Transverse colon (tissue), 4 donors: ENCODE data around the gene ZNF135. TPM values are rescaled to one million over a fixed set of nuclear protein-coding genes. Genes with fewer than 3 reads are reported as not detected.

Experiments used
- DNase-seq: peaks from one replicate; pipeline ENCODE4 v3.0.0-alpha.2; 2019
- H3K27ac ChIP-seq, 4 donors: fragments of 200-600 bp; sonication (generic); 2 replicates each; pipeline ENCODE4 v1.5.1; 2016 to 2018; ENCODE audit warnings: inconsistent platforms in 4 of 4
- H3K27me3 ChIP-seq: fragments of 200-600 bp; sonication (generic); 2 replicates; pipeline ENCODE4 v1.5.1; 2017; ENCODE audit warnings: inconsistent platforms
- H3K36me3 ChIP-seq, 4 donors: fragments of 200-600 bp; sonication (generic); 2 replicates each; pipeline ENCODE4 v1.5.1; 2017 to 2019; ENCODE audit warnings: inconsistent platforms in 4 of 4
- H3K4me1 ChIP-seq, 4 donors: fragments of 200-600 bp; sonication (generic); 2 replicates each; pipeline ENCODE4 v1.5.1; 2017 to 2020; ENCODE audit warnings: inconsistent platforms in 4 of 4
- H3K4me3 ChIP-seq, 4 donors: fragments of 200-600 bp; sonication (generic); 1 replicate in 1 of 4; 2 replicates in 3 of 4; pipeline versions ENCODE4 v1.5.1 to v1.6.1; 2017 to 2019; ENCODE audit warnings: inconsistent platforms in 4 of 4
- H3K9me3 ChIP-seq, 2 donors: fragments of 200-600 bp; sonication (generic); 2 replicates each; pipeline ENCODE4 v1.5.1; 2017 to 2019; ENCODE audit warnings: inconsistent platforms in 2 of 2
- CTCF ChIP-seq, 5 experiments: fragments of 200-600 bp in 3 of 5; fragments of 450-650 bp in 2 of 5; sonication (generic) in 3 of 5; IDR thresholded peaks; 1 replicate in 2 of 5; 2 replicates in 3 of 5; pipeline ENCODE4 v1.5.1; 2016 to 2017; ENCODE audit warnings: antibody characterized with exemption in 5 of 5, inconsistent platforms in 3 of 5, mild to moderate bottlenecking in 2 of 5, moderate library complexity in 1 of 5
- EP300 ChIP-seq: sonication (generic); formaldehyde crosslinking; IDR thresholded peaks from one replicate; pipeline ENCODE4 v1.6.1; 2017; ENCODE audit warnings: antibody characterized with exemption, low read depth
- POLR2A ChIP-seq: fragments of 450-650 bp; IDR thresholded peaks from one replicate; pipeline ENCODE4 v1.6.1; 2016; ENCODE audit warnings: antibody characterized with exemption, mild to moderate bottlenecking, moderate library complexity
- POLR2AphosphoS5 ChIP-seq, 3 donors: sonication (generic); formaldehyde crosslinking; IDR thresholded peaks; one replicate each; pipeline ENCODE4 v1.6.1; 2016; ENCODE audit warnings: antibody characterized with exemption in 3 of 3
- WGBS, 2 donors: methylation state at CpG; one replicate each; pipeline ENCODE4 v1.1.5; 2018; ENCODE audit warnings: low coverage in 1 of 2; 5-methylcytosine and 5-hydroxymethylcytosine counted together
- in situ Hi-C, 4 donors: fragments of 200-750 bp; cut with MboI; loops; one replicate each; pipeline versions ENCODE4 v1.15.0 to v1.15.1; 2017; ENCODE audit warnings: low sequenced_read_pairs in 3 of 4, low pct_ligation_motif_present in 1 of 4, low pct_unique_long_range_greater_than_20kb in 1 of 4
- intact Hi-C: fragments of 100-400 bp; cut with DNase I; formaldehyde crosslinking; loops from one replicate; pipeline ENCODE4 v1.15.1; 2023; ENCODE audit warnings: low total_unique reads
- total RNA-seq, 4 donors: library from RNA; depleted of rRNA; stranded (reverse); fragments of >200 nt; gene quantifications; one replicate each; pipeline ENCODE4 v1.1.0, GENCODE V29; 2016

ZNF135 gene
- total RNA-seq, 4 donors from 2014 or later = 1.6 to 20.9 (median 2.1) TPM

DNA sequence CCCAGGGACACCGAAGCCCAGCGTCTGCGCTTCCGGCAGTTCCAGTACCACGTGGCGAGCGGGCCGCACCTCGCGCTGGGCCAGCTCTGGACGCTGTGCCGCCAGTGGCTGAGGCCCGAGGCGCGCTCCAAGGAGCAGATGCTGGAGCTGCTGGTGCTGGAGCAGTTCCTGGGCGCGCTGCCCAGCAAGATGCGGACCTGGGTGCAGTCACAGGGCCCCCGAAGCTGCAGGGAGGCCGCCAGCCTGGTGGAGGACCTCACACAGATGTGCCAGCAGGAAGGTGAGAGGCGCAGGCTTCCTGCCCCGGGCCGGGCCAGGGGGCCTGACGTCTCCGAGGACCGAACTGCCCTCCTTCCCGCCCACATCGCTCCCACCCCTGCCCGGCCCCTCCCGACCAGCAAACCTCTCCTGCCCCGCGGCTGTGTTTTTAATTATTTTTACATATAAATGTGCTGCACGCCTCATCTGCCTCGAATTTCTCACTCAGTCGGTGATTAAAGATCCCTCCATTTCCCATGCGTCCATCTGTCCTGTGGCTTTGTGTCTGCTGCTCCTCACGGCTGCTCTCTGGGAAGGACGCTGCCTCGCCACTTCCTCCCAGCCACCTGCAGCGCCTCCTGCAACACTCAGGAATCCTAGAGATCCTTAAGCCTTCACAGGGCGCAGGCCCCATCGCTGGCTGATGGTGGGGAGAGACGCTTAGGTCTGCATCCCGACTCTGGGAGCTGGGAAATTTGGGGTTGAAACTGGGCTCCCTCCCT lies 21.0 kb upstream of the ZNF135 start:
- Histone ChIP-seq H3K9me3 (peaks cover 7 to 29% of the 10 kb centered on the region in 2 donors), H3K36me3 (no peaks in the 10 kb centered on the region), H3K27me3 (no peaks in the 10 kb centered on the region), H3K4me1 (no peaks in the 10 kb centered on the region), H3K4me3 (no peak overlapping the region), H3K27ac (no peak overlapping the region)
- WGBS, 2 donors = 57% methylated on average over 43 of the region's 44 CpGs; no CpG with 5 or more reads in 1 of the 2 donors
- TF ChIP-seq POLR2AphosphoS5 (IDR thresholded peaks at IDR 0.05) (no peak), POLR2A (no peak), CTCF (IDR thresholded peaks at IDR 0.05) (no peak), EP300 (no peak)
- in situ Hi-C loops = no loop called here
- intact Hi-C loops = no loop called here
- DNase-seq = no peak

GRCh38 chr19:58038688-58039204 lies 20.3 kb upstream of the ZNF135 start:
- no peak overlapping the region for H3K4me3 ChIP-seq
- intact Hi-C loops = no loop called here
- H3K27ac ChIP-seq = no peak overlapping the region
- peaks cover 8 to 33% of the 10 kb centered on the region in 2 donors for H3K9me3 ChIP-seq
- WGBS, 2 donors = 41% methylated on average over 8 of the region's 8 CpGs; no CpG with 5 or more reads in 1 of the 2 donors
- H3K4me1 ChIP-seq = no peaks in the 10 kb centered on the region
- H3K36me3 ChIP-seq = no peaks in the 10 kb centered on the region
- DNase-seq = no peak
- H3K27me3 ChIP-seq = no peaks in the 10 kb centered on the region
- in situ Hi-C loops = no loop called here
- no peak for TF ChIP-seq POLR2A
- TF ChIP-seq EP300 = no peak
- no peak for TF ChIP-seq POLR2AphosphoS5 (IDR thresholded peaks at IDR 0.05)
- TF ChIP-seq CTCF (IDR thresholded peaks at IDR 0.05) = no peak

- 90% methylated on average over 6 to 21 of the region's 21 CpGs for WGBS, 2 donors
- no peaks in the 10 kb centered on the region for H3K36me3 ChIP-seq
- TF ChIP-seq EP300 = no peak
- TF ChIP-seq POLR2A = no peak
- TF ChIP-seq CTCF (IDR thresholded peaks at IDR 0.05) = no peak
- no peak for TF ChIP-seq POLR2AphosphoS5 (IDR thresholded peaks at IDR 0.05)
- no peak for DNase-seq
- no peak overlapping the region for H3K4me3 ChIP-seq
- in situ Hi-C loops (no loop called here), intact Hi-C loops (no loop called here)
- H3K27me3 ChIP-seq = no peaks in the 10 kb centered on the region
- H3K4me1 ChIP-seq = no peaks in the 10 kb centered on the region
- peaks cover 8 to 41% of the 10 kb centered on the region in 2 donors for H3K9me3 ChIP-seq
- no peak overlapping the region for H3K27ac ChIP-seq
Observed at GRCh38 chr19:58040751-58041525, 18.1 kb upstream of the ZNF135 start.

DNA sequence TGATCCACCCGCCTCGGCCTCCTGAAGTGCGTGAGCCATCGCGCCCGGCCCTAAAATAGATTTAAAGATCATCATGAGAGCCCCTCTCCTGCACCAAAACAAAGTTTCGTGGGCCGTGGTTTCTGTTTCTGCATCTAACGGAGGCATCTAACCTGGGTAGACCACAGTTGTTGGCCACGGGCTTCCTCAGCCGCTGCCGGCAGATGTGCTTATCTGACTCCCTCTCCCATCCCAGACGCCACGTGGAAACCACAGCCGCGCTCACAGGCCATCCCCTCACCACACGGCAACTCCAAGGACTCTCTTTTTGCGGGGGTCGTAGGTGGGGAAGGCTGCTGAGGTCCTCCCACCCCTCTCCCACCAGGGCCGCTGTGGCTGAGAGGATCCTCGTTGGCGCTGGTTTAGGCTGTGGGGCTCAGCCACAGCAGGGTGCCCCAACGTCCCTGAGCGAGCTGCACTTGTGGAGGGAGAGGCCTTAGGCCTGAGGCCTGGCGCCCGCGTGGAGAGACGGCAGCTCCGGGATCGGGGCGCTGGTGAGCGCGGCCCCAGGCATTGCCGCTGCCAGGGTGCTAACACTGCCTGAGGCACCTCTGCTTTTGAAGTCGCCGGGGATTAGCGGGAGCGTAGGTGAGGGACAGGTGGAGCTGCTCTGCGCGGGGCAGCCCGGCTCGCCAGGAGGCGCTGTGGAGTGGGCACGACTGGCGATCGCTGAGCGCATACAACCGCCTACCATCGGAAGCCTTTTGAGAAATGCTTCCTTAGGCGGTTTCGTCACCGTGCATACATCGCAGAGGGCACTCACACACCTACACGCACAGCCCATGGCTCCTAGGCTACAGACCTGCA lies 16.4 kb upstream of the ZNF135 start:
- in situ Hi-C loops (no loop called here), intact Hi-C loops (no loop called here)
- 46 to 70% methylated on average over 5 to 52 of the region's 54 CpGs for WGBS, 2 donors
- Histone ChIP-seq H3K27me3 (no peaks in the 10 kb centered on the region), H3K36me3 (no peaks in the 10 kb centered on the region), H3K9me3 (peaks cover 16 to 41% of the 10 kb centered on the region in 2 donors), H3K4me3 (no peak overlapping the region), H3K4me1 (no peaks in the 10 kb centered on the region), H3K27ac (no peak overlapping the region)
- no peak for DNase-seq
- TF ChIP-seq POLR2A (no peak), EP300 (no peak), POLR2AphosphoS5 (IDR thresholded peaks at IDR 0.05) (no peak), CTCF (IDR thresholded peaks at IDR 0.05) (no peak)
